K562 (cell line): Measurements from ENCODE around the gene ALG14. TPM values are rescaled to one million over a fixed set of nuclear protein-coding genes. Genes with fewer than 3 reads are reported as not detected.
A peak's percentile ranks its signal among the peaks of the same experiment; 100 is the strongest.

Experiments
- BCOR ChIP-seq: fragments of 450-650 bp; IDR thresholded peaks from 2 replicates; pipeline ENCODE4 v1.6.1; 2016
- CBX1 ChIP-seq: sonication (generic); IDR thresholded peaks from 2 replicates; pipeline ENCODE4 v1.6.1; 2016; ENCODE audit warnings: antibody characterized with exemption, low read depth, mild to moderate bottlenecking
- CCNT2 ChIP-seq: IDR thresholded peaks from 2 replicates; pipeline ENCODE4 v1.6.1; 2011; ENCODE audit warnings: borderline replicate concordance, low read depth, mild to moderate bottlenecking, moderate library complexity, mixed read lengths, low read length; ENCODE audit not compliant: insufficient read length; ENCODE audit errors: extremely low read depth
- CHCHD3 ChIP-seq: fragments of 250-450 bp; sonication (Bioruptor Pico); IDR thresholded peaks from 2 replicates; pipeline ENCODE4 v2.1.2; 2022; ENCODE audit warnings: mild to moderate bottlenecking
- COPS2 ChIP-seq: fragments of 450-650 bp; conservative IDR thresholded peaks from 2 replicates; pipeline ENCODE4 v1.6.1; 2016; ENCODE audit warnings: mild to moderate bottlenecking, moderate library complexity
- EP300 ChIP-seq: IDR thresholded peaks from 2 replicates; pipeline ENCODE4 v1.6.1; 2012; ENCODE audit warnings: low read length, improper control_type of control experiment
- KDM1A ChIP-seq, 2 experiments: fragments of 450-650 bp; IDR thresholded peaks; 2 replicates each; pipeline ENCODE4 v1.6.1; 2016; ENCODE audit warnings: mild to moderate bottlenecking in 2 of 2
- MAFK ChIP-seq: IDR thresholded peaks from 2 replicates; pipeline ENCODE4 v1.6.1; 2011; ENCODE audit warnings: low read length, improper control_type of control experiment
- MED1 ChIP-seq: sonication (generic); formaldehyde crosslinking; IDR thresholded peaks from 2 replicates; pipeline ENCODE4 v1.8.1; 2023; ENCODE audit warnings: missing genetic modification reagents, borderline replicate concordance
- MTA3 ChIP-seq: fragments of 450-650 bp; formaldehyde crosslinking; IDR thresholded peaks from 2 replicates; pipeline ENCODE4 v1.6.1; 2017; ENCODE audit warnings: mild to moderate bottlenecking, borderline replicate concordance
- NFE2L1 ChIP-seq: fragments of 450-650 bp; IDR thresholded peaks from 2 replicates; pipeline ENCODE4 v1.6.1; 2016; ENCODE audit warnings: missing genetic modification characterization, low read depth, mild to moderate bottlenecking, missing compliant biosample characterization, moderate library complexity, borderline replicate concordance
- SAFB2 ChIP-seq: fragments of 200-400 bp; formaldehyde crosslinking; IDR thresholded peaks from 2 replicates; pipeline ENCODE4 v1.6.1; 2018; ENCODE audit warnings: borderline replicate concordance, low read length, low read depth, moderate library complexity; ENCODE audit not compliant: severe bottlenecking
- SETDB1 ChIP-seq: IDR thresholded peaks from one replicate; pipeline ENCODE4 v1.6.1; 2012; ENCODE audit warnings: low read length, control low read depth, inconsistent platforms
- SRF ChIP-seq, 2 experiments: fragments of 250-450, 450-650 bp in 1 of 2; sonication (Bioruptor Pico) in 1 of 2; sonication (generic) in 1 of 2; formaldehyde crosslinking; IDR thresholded peaks; 2 replicates each; pipeline versions ENCODE4 v1.5.0 to v1.5.1; 2020 to 2022; ENCODE audit warnings: mild to moderate bottlenecking in 1 of 2, missing genetic modification reagents in 1 of 2
- ZNF146 ChIP-seq: IDR thresholded peaks from one replicate; pipeline ENCODE4 v1.6.1; 2018; ENCODE audit warnings: missing compliant biosample characterization; ENCODE audit not compliant: unreplicated experiment
- ZNF217 ChIP-seq: sonication (generic); formaldehyde crosslinking; IDR thresholded peaks from 2 replicates; pipeline ENCODE4 v1.8.0; 2022; ENCODE audit warnings: mild to moderate bottlenecking, missing genetic modification reagents
- ZNF318 ChIP-seq, 2 experiments: fragments of 450-650 bp; IDR thresholded peaks; 2 replicates each; pipeline ENCODE4 v1.6.1; 2016; ENCODE audit warnings: mild to moderate bottlenecking in 2 of 2, borderline replicate concordance in 1 of 2, low read depth in 1 of 2, moderate library complexity in 1 of 2
- ZNF551 ChIP-seq: fragments of 250-450 bp; sonication (Bioruptor Pico); IDR thresholded peaks from 2 replicates; pipeline ENCODE4 v1.5.0; 2021; ENCODE audit warnings: mild to moderate bottlenecking, moderate library complexity
- ZNF584 ChIP-seq: fragments of 200-800 bp; sonication (Bioruptor generic); IDR thresholded peaks from 2 replicates; pipeline ENCODE4 v1.6.1; 2016; ENCODE audit warnings: low read depth, mild to moderate bottlenecking, missing genetic modification characterization, missing compliant biosample characterization
- polyA plus RNA-seq, 8 experiments: library from polyadenylated mRNA; depleted of rRNA in 4 of 8; stranded (reverse) in 5 of 8; unstranded in 3 of 8; fragments of >200 nt; fragmentation: Nextera tagmentation in 2 of 8; fragmentation: Illumina TruSeq in 1 of 8; extraction: Ambion mirVana in 2 of 8; extraction: Trizol in 1 of 8; gene quantifications; 2 replicates each; pipeline versions ENCODE4 v1.2.1 to v1.2.3, GENCODE V29; 2011 to 2014; ENCODE audit warnings: inconsistent platforms in 1 of 8, missing spikeins in 1 of 8
- total RNA-seq, 7 experiments: library from RNA; depleted of rRNA in 6 of 7; stranded (reverse); fragments of >200 nt in 6 of 7; fragmentation: Illumina TruSeq in 2 of 7; extraction: Trizol in 2 of 7; gene quantifications; 2 replicates each; pipeline versions ENCODE4 v1.2.1 to v1.2.3, GENCODE V29; 2011 to 2021; ENCODE audit warnings: low replicate concordance in 1 of 7

ALG14 gene
- total and polyA plus RNA-seq, 9 of the 15 experiments (the other 6 are each of a cell fraction or from before 2014, with no cell fraction given), result 2.8 to 16.2 (median 4.9) TPM

- TF ChIP-seq CCNT2, result no peak
- peak; percentile 54 for TF ChIP-seq EP300
- TF ChIP-seq NFE2L1, result no peak
- 0 out of 2 replicates have a peak, but pooled peaks have one; percentile 50 for TF ChIP-seq ZNF584 (CRISPR knock-in tag)
- TF ChIP-seq ZNF551 (CRISPR knock-in tag), result no peak
- TF ChIP-seq SRF (CRISPR knock-in tag; IDR thresholded peaks at IDR 0.05), result 0 out of 4 replicates have a peak, but pooled peaks of 1 of the 2 experiments have one; percentile 38
- TF ChIP-seq ZNF318 (IDR thresholded peaks at IDR 0.05; ENCODE audit: borderline replicate concordance in 1 of 2, low read depth in 1 of 2), result no peak
- TF ChIP-seq MAFK, result 0 out of 2 replicates have a peak, but pooled peaks have one; percentile 1
- no peak for TF ChIP-seq KDM1A (IDR thresholded peaks at IDR 0.05)
- TF ChIP-seq ZNF217 (CRISPR knock-in tag), result no peak
- TF ChIP-seq CBX1, result no peak
- TF ChIP-seq ZNF146, result no peak
- TF ChIP-seq SETDB1, result no peak
- TF ChIP-seq BCOR, result peak; percentile 11; the same call in 1 of the 2 replicates
- TF ChIP-seq SAFB2, result no peak
- TF ChIP-seq MED1 (CRISPR knock-in tag), result no peak
- TF ChIP-seq CHCHD3 (CRISPR knock-in tag), result no peak
- no peak for TF ChIP-seq COPS2
- TF ChIP-seq MTA3, result peak; percentile 54; the same call in 1 of the 2 replicates
These were observed 11.8 kb upstream of the ALG14 start (continued) for GRCh38 chr1:95084317-95085176.
